NB4 (cell line): Measurements from ENCODE around the gene FKBP11.

Source experiments
- DNase-seq: peaks from one replicate; pipeline ENCODE4 v3.0.0; 2010; ENCODE audit warnings: low read depth
- H3K4me3 ChIP-seq: one replicate; pipeline ENCODE4 v1.5.1; 2011; ENCODE audit warnings: mild to moderate bottlenecking, low read depth, low read length, moderate library complexity
- MYC ChIP-seq: IDR thresholded peaks from 2 replicates; pipeline ENCODE4 v1.6.1; 2011; ENCODE audit warnings: low read depth, low read length
- POLR2A ChIP-seq: IDR thresholded peaks from 2 replicates; pipeline ENCODE4 v1.6.1; 2011; ENCODE audit warnings: mild to moderate bottlenecking; ENCODE audit not compliant: insufficient read length; ENCODE audit errors: extremely low read depth
- TF ChIP-seq, protein P1 (sequence below): IDR thresholded peaks from 2 replicates; pipeline ENCODE4 v1.6.1; 2011; ENCODE audit warnings: low read depth, low read length
- TF ChIP-seq, protein P2 (sequence below): IDR thresholded peaks from one replicate; pipeline ENCODE4 v1.5.1; 2012; ENCODE audit warnings: low read depth, low read length

Gene FKBP11

DNA sequence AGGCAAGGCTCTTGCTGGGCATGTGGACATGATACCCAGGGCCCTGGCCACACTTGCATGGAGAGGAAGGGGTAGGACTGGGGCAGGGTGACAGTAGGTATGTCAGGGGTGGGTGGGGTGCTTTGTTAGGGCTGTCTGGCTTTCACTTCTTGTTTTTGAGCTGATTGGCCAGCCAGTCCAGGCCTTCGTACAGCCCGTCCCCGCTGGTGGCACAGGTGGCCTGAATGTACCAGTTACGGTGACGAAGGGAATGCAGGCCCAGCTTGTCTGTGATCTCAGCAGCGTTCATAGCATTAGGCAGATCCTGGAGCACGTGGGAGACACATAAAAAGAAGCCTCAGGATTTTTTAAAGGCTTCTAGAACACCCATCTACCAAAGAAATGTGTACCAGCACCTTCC lies 13.5 kb upstream of the FKBP11 start:
- DNase-seq: no peak
- no peak overlapping the region for H3K4me3 ChIP-seq
- TF ChIP-seq POLR2A (no peak), MYC (no peak)
- TF ChIP-seq, protein P1, sequence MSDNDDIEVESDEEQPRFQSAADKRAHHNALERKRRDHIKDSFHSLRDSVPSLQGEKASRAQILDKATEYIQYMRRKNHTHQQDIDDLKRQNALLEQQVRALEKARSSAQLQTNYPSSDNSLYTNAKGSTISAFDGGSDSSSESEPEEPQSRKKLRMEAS: no peak
- TF ChIP-seq, protein P2, sequence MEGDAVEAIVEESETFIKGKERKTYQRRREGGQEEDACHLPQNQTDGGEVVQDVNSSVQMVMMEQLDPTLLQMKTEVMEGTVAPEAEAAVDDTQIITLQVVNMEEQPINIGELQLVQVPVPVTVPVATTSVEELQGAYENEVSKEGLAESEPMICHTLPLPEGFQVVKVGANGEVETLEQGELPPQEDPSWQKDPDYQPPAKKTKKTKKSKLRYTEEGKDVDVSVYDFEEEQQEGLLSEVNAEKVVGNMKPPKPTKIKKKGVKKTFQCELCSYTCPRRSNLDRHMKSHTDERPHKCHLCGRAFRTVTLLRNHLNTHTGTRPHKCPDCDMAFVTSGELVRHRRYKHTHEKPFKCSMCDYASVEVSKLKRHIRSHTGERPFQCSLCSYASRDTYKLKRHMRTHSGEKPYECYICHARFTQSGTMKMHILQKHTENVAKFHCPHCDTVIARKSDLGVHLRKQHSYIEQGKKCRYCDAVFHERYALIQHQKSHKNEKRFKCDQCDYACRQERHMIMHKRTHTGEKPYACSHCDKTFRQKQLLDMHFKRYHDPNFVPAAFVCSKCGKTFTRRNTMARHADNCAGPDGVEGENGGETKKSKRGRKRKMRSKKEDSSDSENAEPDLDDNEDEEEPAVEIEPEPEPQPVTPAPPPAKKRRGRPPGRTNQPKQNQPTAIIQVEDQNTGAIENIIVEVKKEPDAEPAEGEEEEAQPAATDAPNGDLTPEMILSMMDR: no peak

DNA sequence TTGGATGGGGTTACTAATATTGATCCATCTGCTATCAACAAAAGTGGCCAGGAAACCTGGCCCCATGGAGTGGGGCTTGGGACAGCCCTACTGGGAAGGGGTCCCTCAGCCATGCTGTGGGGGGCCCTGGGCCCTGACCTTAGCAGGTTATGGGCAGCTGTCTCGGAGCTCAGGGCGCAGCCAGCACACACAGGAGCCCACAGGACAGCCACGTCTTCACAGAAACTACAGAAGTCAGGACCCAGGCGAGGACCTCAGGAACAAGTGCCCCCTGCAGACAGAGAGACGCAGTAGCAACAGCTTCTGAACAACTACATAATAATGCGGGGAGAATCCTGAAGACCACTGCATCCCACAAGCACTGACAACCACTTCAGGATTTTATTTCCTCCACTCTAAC lies 11.9 kb upstream of the FKBP11 start:
- DNase-seq: peak; percentile 53

DNA sequence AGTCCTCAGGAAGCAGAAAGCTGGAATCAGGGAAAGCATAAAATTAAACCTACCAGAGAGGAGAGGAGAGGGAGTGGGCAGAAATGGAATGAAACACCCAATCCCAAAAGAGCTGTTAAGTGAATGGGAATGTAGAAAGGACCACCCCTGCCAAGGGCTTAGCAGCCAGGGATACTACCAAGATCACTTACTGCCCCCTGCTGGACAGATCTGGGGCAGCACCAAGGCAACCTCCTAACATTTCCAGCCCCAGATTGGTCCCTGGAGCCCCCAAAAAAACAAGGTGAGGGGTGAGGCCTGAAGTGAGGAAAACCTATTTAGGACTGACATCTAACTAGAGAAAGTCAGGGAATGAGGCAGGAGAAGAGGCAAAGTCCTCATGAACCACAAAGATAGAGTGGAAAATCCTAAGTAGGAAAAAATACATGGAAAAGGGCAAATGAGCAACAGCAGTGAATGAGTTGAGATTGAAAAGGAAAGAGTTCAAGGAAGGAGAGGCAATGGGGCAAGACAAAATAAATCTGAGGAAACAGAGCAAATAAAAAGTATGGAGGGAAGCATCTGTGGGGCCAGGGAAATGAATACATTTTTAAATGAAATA lies 11.2 kb upstream of the FKBP11 start:
- TF ChIP-seq POLR2A (no peak), MYC (no peak)
- TF ChIP-seq, protein P1: no peak
- TF ChIP-seq, protein P2: peak; percentile 96
- no peak overlapping the region for H3K4me3 ChIP-seq
- DNase-seq: peak; percentile 76

More for the DNA sequence above, 11.9 kb upstream of the FKBP11 start:
- TF ChIP-seq MYC: no peak
- TF ChIP-seq, protein P2: peak; percentile 62
- no peak overlapping the region for H3K4me3 ChIP-seq

DNA sequence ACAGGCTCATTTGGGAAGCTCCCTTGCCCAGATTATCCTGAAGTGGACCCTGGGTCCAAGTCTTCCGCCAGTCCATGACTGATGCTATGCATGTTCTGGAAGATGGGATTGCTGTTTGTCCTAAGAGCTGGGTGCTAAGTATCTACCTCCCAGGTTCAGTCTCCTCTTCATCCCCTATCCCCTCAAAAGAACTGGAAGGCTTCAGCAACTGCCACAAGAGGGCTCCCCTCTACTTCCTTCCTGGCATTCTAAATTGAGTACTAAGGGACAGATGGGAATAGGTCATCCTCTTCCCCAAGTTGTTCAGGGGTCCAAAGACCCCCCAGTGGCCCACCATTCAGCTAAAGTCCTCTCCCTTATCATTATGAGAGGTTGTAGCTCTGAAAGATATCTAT lies 9.0 kb upstream of the FKBP11 start:
- DNase-seq: peak; percentile 40
- TF ChIP-seq, protein P2: peak; percentile 52
- TF ChIP-seq POLR2A: no peak
- no peak overlapping the region for H3K4me3 ChIP-seq

DNA sequence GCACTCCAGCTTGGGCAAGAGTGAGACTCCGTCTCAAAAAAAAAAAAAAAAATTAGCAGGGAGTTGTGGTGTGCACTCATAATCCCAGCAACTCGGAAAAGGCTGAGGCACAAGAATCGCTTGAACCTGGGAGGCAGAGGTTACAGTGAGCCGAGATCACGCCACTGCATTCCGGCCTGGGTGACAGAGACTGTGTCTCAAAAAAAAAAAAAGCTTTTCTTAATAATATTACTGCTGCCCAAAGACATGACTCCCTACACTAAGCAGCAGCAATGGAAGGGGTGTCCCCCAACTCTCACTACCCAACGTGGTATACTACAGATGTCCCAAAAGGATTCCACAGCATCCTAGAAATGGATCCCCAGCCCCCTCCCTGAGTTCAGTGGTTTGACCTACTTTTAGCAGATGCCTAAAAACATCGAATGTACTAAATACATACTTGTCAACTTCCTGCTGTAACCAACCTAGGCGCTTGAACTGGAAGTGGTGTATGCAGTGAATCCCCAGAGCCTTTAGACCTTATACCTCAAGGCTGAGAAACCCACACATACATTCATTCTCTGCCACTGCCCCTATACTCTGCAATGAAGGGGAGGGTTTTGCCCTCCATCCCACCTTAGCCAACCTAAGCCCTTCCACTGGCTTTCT lies 8.5 kb upstream of the FKBP11 start:
- H3K4me3 ChIP-seq: no peak overlapping the region
- no peak for DNase-seq
- TF ChIP-seq, protein P2: no peak
- TF ChIP-seq MYC (no peak), POLR2A (no peak)
- TF ChIP-seq, protein P1: no peak

DNA sequence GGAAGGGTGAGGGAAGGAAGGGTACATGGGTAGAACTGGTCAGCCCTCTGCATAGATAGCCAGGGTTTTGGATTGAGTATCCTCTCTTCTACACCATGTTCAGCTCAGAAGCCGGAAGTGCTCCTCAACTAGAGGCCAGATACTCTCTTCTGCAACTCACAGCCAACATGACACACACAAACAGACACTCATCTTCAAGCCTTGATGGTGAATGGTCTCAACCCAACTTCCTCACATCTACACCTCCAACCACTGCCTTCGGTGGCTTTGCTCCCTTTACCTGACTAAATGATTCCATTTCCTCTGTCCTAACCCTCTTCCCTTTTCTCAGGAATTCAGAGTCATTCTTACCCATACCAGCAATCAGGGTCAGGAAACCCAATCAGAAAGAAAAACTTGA lies 7.6 kb upstream of the FKBP11 start:
- no peak for DNase-seq
- TF ChIP-seq, protein P2: no peak
- no peak for TF ChIP-seq POLR2A
- no peak for TF ChIP-seq MYC
- TF ChIP-seq, protein P1: no peak
- H3K4me3 ChIP-seq: no peak overlapping the region
